Neuronal stem cell (in vitro differentiated cells): Measurements from ENCODE around the gene AADAC.
A peak's percentile ranks its signal among the peaks of the same experiment; 100 is the strongest.
"Not testable (repeated sequence)": the region's sequence is repeated elsewhere in the genome, so short reads cannot be mapped to it uniquely, and the experiment has no call there.

Experiments used
- DNase-seq: peaks from one replicate; pipeline ENCODE4 v3.0.0-alpha.2; 2013; ENCODE audit warnings: low spot score
- H2AFZ ChIP-seq: one replicate; pipeline ENCODE4 v1.6.1; 2013; ENCODE audit warnings: mild to moderate bottlenecking, low read length, inconsistent platforms
- H2AK5ac ChIP-seq: 2 replicates; pipeline ENCODE4 v1.6.1; 2013; ENCODE audit warnings: low read depth, mild to moderate bottlenecking, inconsistent platforms, low read length, moderate library complexity, mixed read lengths
- H2BK120ac ChIP-seq: 2 replicates; pipeline ENCODE4 v1.6.1; 2013; ENCODE audit warnings: low read depth, mild to moderate bottlenecking, inconsistent platforms, low read length, moderate library complexity, mixed read lengths
- H2BK12ac ChIP-seq: one replicate; pipeline ENCODE4 v1.6.1; 2013; ENCODE audit warnings: low read length, inconsistent platforms
- H2BK15ac ChIP-seq: 2 replicates; pipeline ENCODE4 v1.6.1; 2013; ENCODE audit warnings: mild to moderate bottlenecking, low read length, inconsistent platforms, mixed read lengths
- H2BK5ac ChIP-seq: one replicate; pipeline ENCODE4 v1.6.1; 2013; ENCODE audit warnings: inconsistent platforms, mild to moderate bottlenecking, low read length, moderate library complexity
- H3K14ac ChIP-seq: one replicate; pipeline ENCODE4 v1.6.1; 2013; ENCODE audit warnings: low read length, inconsistent platforms
- H3K18ac ChIP-seq: 2 replicates; pipeline ENCODE4 v1.6.1; 2013; ENCODE audit warnings: low read length, inconsistent platforms
- H3K23ac ChIP-seq: 2 replicates; pipeline ENCODE4 v1.6.1; 2013; ENCODE audit warnings: low read depth, mild to moderate bottlenecking, mixed read lengths, low read length, inconsistent platforms; ENCODE audit not compliant: poor library complexity
- H3K27ac ChIP-seq: replicated peaks from 3 replicates; pipeline ENCODE4 v1.5.1; 2013; ENCODE audit warnings: low read length, inconsistent platforms
- H3K27me3 ChIP-seq, 3 experiments: 2 replicates each; pipeline ENCODE4 v1.6.1; 2013; ENCODE audit warnings: low read length in 3 of 3, mild to moderate bottlenecking in 2 of 3, inconsistent platforms in 1 of 3, low read depth in 1 of 3, mixed read lengths in 1 of 3, moderate library complexity in 1 of 3; ENCODE audit not compliant: control insufficient read depth in 3 of 3, insufficient read depth in 3 of 3
- H3K36me3 ChIP-seq, 2 donors: replicated peaks in 1 of 2; 2 replicates each; pipeline ENCODE4 v1.6.1; 2013; ENCODE audit warnings: low read length in 2 of 2; ENCODE audit not compliant: control insufficient read depth in 2 of 2, insufficient read depth in 2 of 2
- H3K4ac ChIP-seq: 2 replicates; pipeline ENCODE4 v1.6.1; 2013; ENCODE audit warnings: inconsistent platforms, mild to moderate bottlenecking, low read length, moderate library complexity
- H3K4me1 ChIP-seq, 2 donors: 1 replicate in 1 of 2; 2 replicates in 1 of 2; pipeline ENCODE4 v1.6.1; 2013; ENCODE audit warnings: low read length in 2 of 2, low read depth in 1 of 2; ENCODE audit not compliant: control insufficient read depth in 2 of 2, insufficient read depth in 1 of 2
- H3K4me2 ChIP-seq: one replicate; pipeline ENCODE4 v1.6.1; 2013; ENCODE audit warnings: mild to moderate bottlenecking, low read length, inconsistent platforms; ENCODE audit not compliant: insufficient read depth, poor library complexity, severe bottlenecking
- H3K4me3 ChIP-seq, 2 donors: 2 replicates each; pipeline ENCODE4 v1.5.1; 2013; ENCODE audit warnings: low read length in 2 of 2, mild to moderate bottlenecking in 2 of 2, inconsistent platforms in 1 of 2, moderate library complexity in 1 of 2
- H3K79me1 ChIP-seq: one replicate; pipeline ENCODE4 v1.6.1; 2013; ENCODE audit warnings: low read depth, mild to moderate bottlenecking, inconsistent platforms, low read length, moderate library complexity
- H3K9ac ChIP-seq: one replicate; pipeline ENCODE4 v1.6.1; 2013; ENCODE audit warnings: mild to moderate bottlenecking, low read depth, low read length, inconsistent platforms; ENCODE audit not compliant: poor library complexity
- H3K9me3 ChIP-seq, 2 donors: replicated peaks in 1 of 2; 2 replicates each; pipeline versions ENCODE3 to v1.6.1; 2013; ENCODE audit warnings: low read length in 2 of 2, mild to moderate bottlenecking in 2 of 2, inconsistent platforms in 1 of 2, low read depth in 1 of 2, mixed read lengths in 1 of 2, moderate library complexity in 1 of 2; ENCODE audit not compliant: control insufficient read depth in 2 of 2, insufficient read depth in 1 of 2
- H4K8ac ChIP-seq: one replicate; pipeline ENCODE4 v1.6.1; 2013; ENCODE audit warnings: low read depth, mild to moderate bottlenecking, inconsistent platforms, low read length, moderate library complexity
- H4K91ac ChIP-seq: one replicate; pipeline ENCODE4 v1.6.1; 2013; ENCODE audit warnings: low read length, low read depth, mild to moderate bottlenecking, inconsistent platforms; ENCODE audit not compliant: poor library complexity
- WGBS, 2 donors: extraction: QIAGEN DNeasy Blood & Tissue Kit; methylation state at CpG; one replicate each; pipeline ENCODE4 v1.1.7; 2013; ENCODE audit warnings: missing lambda C conversion rate in 2 of 2, mixed read lengths in 1 of 2; ENCODE audit not compliant: insufficient read length in 2 of 2, insufficient replicate concordance in 1 of 2; ENCODE audit errors: extremely low coverage in 2 of 2; 5-methylcytosine and 5-hydroxymethylcytosine counted together

AADAC gene

GRCh38 chr3:151871639-151872468, 57.9 kb downstream of the AADAC start:
- H3K36me3 ChIP-seq, result no peaks in the 10 kb centered on the region
- DNase-seq, result no peak
- H3K23ac ChIP-seq, result no peak overlapping the region
- H3K27ac ChIP-seq, result no peak overlapping the region
- H3K9ac ChIP-seq, result no peak overlapping the region
- no peaks in the 10 kb centered on the region for H3K9me3 ChIP-seq
- WGBS, 2 donors, result no CpG with 5 or more reads among the region's 8 CpGs
- H3K4me3 ChIP-seq, result no peak overlapping the region
- H4K91ac ChIP-seq, result no peak overlapping the region
- no peak overlapping the region for H3K4me2 ChIP-seq
- no peak overlapping the region for H2BK120ac ChIP-seq
- H3K18ac ChIP-seq, result no peak overlapping the region
- H3K27me3 ChIP-seq, result no peaks in the 10 kb centered on the region
- no peak overlapping the region for H2AK5ac ChIP-seq
- H3K79me1 ChIP-seq, result no peaks in the 10 kb centered on the region
- H2BK15ac ChIP-seq, result no peak overlapping the region
- no peak overlapping the region for H3K4ac ChIP-seq
- H2BK5ac ChIP-seq, result no peak overlapping the region
- H2AFZ ChIP-seq, result peak overlapping the region; percentile 81
- H3K4me1 ChIP-seq, result peaks cover 0 to 5% of the 10 kb centered on the region in 2 donors
- H3K14ac ChIP-seq, result no peak overlapping the region
- H2BK12ac ChIP-seq, result no peak overlapping the region
- H4K8ac ChIP-seq, result no peak overlapping the region

DNA sequence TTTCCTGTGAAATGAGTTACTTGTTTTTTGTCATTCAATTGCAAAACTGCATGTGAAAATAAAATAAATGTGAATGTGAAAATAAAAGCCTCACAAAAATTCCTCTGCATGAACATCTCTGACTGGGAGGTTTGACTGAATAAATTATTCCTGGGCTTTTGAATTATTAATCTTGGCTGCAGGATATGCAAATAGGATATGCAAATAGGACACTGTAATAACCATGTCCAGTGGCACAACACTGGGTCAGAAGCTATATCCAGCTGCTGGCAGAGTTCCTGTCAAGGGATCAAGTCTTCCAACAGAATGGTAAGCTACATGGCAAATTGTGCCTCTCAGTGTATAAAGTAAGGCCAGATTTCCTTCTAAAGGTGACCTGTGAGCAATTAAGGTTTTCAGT, 59.5 kb downstream of the AADAC start, which contains the start of gene SUCNR1:
TSS of gene SUCNR1 (plus strand) at position 246 of the 400 bp plus-strand sequence. CDS start 6,250 bp downstream, outside the sequence.
- Histone ChIP-seq H3K4me3 (no peak within 1 kb of the TSS), H2BK120ac (no peak within 1 kb of the TSS), H3K36me3 (no peaks in the 10 kb centered on the region), H3K79me1 (no peaks in the 10 kb centered on the region), H3K4me2 (no peak within 1 kb of the TSS), H3K9me3 (no peaks in the 10 kb centered on the region), H4K91ac (no peak within 1 kb of the TSS), H2AFZ (no peak within 1 kb of the TSS), H3K18ac (no peak within 1 kb of the TSS), H3K4ac (no peak within 1 kb of the TSS), H3K27me3 (no peaks in the 10 kb centered on the region), H2BK12ac (no peak within 1 kb of the TSS), H3K27ac (no peak within 1 kb of the TSS), H3K23ac (no peak within 1 kb of the TSS), H2AK5ac (no peak within 1 kb of the TSS), H3K14ac (no peak within 1 kb of the TSS), H2BK5ac (no peak within 1 kb of the TSS), H3K9ac (no peak within 1 kb of the TSS), H2BK15ac (no peak within 1 kb of the TSS), H4K8ac (no peak within 1 kb of the TSS), H3K4me1 (peaks cover 0 to 5% of the 10 kb centered on the region in 2 donors)
- no peak for DNase-seq

GRCh38 chr3:151874079-151874478, 60.2 kb downstream of the AADAC start:
- not testable (repeated sequence) for H3K4me3 ChIP-seq

GRCh38 chr3:151875759-151876158, 61.8 kb downstream of the AADAC start:
- whole genome bisulfite sequencing, 2 donors, result no CpG with 5 or more reads among the region's 3 CpGs

More at GRCh38 chr3:151874079-151874478, 60.2 kb downstream of the AADAC start:
- not testable (repeated sequence) for H3K27me3 ChIP-seq, H3K9me3 ChIP-seq, H3K9ac ChIP-seq, H2BK120ac ChIP-seq, H3K36me3 ChIP-seq, H4K8ac ChIP-seq, H2AK5ac ChIP-seq, H3K27ac ChIP-seq, H2BK12ac ChIP-seq, H4K91ac ChIP-seq, H3K14ac ChIP-seq, H3K23ac ChIP-seq, H2AFZ ChIP-seq, H3K4ac ChIP-seq, H3K4me2 ChIP-seq, DNase-seq, H3K79me1 ChIP-seq, H2BK5ac ChIP-seq, H3K18ac ChIP-seq, H2BK15ac ChIP-seq, H3K4me1 ChIP-seq
- WGBS, 2 donors, result no CpG with 5 or more reads among the region's 5 CpGs

More at GRCh38 chr3:151875759-151876158, 61.8 kb downstream of the AADAC start:
- H3K9ac ChIP-seq, result no peak overlapping the region
- H2BK5ac ChIP-seq, result no peak overlapping the region
- no peak overlapping the region for H3K4ac ChIP-seq
- H2BK15ac ChIP-seq, result no peak overlapping the region
- no peak overlapping the region for H2AK5ac ChIP-seq
- H3K27me3 ChIP-seq, result no peaks in the 10 kb centered on the region
- H3K79me1 ChIP-seq, result no peaks in the 10 kb centered on the region
- no peaks in the 10 kb centered on the region for H3K36me3 ChIP-seq
- H3K14ac ChIP-seq, result no peak overlapping the region
- no peak overlapping the region for H3K27ac ChIP-seq
- H2BK12ac ChIP-seq, result no peak overlapping the region
- no peak overlapping the region for H3K4me3 ChIP-seq
- H4K8ac ChIP-seq, result no peak overlapping the region
- peaks cover 0 to 5% of the 10 kb centered on the region in 2 donors for H3K4me1 ChIP-seq
- DNase-seq, result no peak
- no peak overlapping the region for H2AFZ ChIP-seq
- no peak overlapping the region for H3K23ac ChIP-seq
- no peak overlapping the region for H4K91ac ChIP-seq
- H3K18ac ChIP-seq, result no peak overlapping the region
- H3K9me3 ChIP-seq, result no peaks in the 10 kb centered on the region
- no peak overlapping the region for H3K4me2 ChIP-seq
- no peak overlapping the region for H2BK120ac ChIP-seq
